Fibroblast of skin of right quadriceps (primary cell): ENCODE measurements around the gene TMPRSS11D.

Source experiments
- DNase-seq: peaks from one replicate; pipeline ENCODE4 v3.0.0-alpha.2; 2013

The TMPRSS11D gene

DNA sequence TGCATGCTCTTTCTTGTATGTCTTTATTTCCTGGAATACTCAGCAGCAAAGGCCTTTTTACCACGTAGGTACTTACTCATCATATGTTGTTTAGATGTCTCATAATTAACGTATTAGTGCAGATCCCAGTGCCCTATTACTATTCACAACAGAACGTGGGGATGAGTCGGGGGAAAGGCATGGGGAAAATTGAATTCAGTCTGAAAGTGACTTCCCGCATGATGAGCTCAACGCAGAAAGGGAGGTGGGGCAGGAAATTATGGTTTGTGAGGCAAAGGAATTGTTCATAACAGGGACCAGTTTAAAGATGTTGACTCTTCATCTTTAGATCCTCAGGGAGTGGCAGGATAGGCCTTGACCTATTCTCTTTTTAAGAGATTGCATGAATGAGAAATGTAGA is 2.0 kb upstream of the TMPRSS11D start:
- peak; percentile 97 for DNase-seq

DNA sequence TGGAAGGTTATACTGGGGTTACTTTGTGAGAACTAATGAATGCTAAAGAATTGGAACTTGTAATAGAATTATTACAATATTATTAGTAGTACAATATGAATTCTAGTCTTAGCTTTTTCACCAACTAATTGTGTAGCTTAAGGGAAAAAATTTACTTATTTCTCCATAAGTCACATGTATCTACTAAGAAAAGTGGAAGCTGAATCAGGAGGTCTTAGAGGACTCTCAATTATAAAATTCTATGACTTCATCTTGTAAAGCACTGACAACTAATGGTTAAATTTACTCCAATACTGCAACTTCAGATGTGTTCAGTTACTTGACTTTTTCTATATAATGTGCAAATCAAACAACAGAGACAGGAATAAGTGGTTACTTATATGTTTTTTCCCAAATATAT is 899 bp upstream of the TMPRSS11D start:
- no peak for DNase-seq

DNA sequence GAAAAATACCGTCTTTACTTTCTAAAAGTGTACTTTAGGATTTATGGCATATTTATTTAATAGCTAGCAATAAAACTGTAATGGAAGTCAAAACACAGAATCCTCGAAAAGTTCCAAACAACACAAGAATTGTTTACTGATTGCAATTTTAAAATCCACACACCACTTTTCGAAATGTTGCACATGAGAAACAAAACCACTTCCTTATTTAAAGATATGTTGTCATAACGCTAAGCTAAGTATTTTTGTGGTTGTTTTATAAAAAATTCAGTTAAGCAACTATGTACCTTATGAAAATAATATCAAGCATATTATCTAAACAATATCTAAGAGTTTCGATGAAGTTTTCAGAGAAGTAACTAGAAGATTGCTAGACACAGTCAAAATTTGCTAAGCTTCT is 344 bp downstream of the TMPRSS11D start:
- no peak for DNase-seq

DNA sequence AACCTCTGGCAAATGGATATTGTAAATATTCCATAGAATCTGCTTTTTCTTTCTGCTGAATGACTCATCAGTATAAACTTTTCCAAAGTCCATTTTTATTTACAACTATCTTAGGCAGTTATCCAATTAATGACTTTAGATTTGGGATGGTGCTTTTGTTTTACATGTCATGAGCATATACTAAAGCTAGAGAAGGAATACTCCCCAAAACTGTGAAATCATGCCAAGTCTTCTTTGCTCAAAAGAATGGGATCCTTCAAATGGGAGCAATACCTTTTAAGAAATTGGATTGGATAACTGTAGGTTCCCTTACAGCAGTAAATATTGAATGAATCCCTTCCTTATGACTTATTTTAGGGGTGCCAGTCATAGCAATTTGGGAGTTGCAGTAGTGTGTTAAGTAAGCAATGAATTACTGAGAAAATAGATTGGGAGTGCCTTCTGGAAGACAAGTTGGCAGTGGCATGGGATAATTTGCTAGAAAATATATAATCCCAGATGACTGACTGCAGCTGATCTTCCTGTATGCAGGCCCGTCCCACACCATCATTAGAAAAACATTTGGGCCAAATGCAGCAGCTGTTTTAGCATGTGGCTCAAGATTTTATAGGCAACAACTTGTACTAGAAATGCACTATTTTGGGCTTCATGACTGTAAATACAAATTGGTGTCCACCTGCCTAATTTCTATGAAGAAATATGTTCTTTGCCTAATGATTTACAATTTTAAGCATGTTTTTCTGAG is 2.8 kb downstream of the TMPRSS11D start:
- peak; percentile 6 for DNase-seq

DNA sequence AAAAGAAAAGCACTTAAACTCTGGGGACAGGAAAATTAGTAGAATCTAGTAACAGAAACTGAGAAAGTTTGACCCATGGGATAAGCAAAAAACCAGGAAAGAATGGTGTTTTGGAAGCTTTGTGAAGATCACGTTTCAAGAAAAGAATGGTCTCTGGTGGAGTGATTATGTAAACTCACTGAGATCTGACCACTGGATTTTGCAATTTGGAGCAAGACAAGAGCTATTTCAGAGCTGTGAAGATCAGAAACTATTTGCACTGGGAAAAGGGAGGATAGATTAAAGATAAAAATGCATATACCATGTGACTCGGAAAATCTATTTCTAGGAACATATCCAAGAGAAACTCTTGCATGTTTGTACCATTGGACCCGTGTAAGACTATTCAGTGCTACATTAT is 4.3 kb downstream of the TMPRSS11D start:
- peak; percentile 27 for DNase-seq

DNA sequence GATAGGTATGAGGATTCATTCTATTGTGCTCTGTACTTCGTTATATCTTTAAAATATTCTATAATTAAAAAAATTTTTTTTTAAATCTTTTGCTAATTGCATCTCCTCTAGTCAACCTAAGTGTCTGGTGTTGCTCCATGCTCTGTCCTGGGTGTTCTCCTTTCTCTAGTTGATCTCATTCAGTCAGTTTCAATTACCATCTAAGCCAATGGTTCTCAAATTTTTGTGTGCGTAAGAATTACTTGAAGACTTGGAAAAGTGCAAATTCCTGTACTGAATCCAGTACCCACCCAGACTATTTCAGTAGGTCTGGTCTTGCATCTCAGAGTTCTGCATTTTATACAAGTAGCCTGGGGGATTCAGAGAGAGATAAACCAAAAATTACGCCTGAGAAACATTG is 6.7 kb downstream of the TMPRSS11D start:
- no peak for DNase-seq

DNA sequence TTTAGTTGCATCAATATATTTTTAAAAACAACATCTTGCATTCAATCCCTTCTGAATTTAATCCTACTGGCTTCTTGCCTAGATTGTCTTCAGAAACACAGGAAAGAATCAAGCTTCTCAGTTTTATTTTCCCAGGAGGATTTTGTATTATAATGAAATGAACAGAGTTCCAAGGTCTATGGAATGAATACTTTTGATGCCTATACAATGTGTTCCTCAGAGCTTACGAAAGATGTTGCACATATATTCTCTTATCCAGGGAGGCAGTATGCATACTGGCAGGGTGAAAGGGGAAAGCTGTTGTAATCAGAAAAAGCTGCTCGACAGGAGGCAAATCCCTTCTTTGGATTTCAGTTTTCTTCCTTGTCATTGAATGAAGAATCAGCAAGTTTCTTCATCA is 8.8 kb downstream of the TMPRSS11D start:
- DNase-seq, result peak; percentile 66

DNA sequence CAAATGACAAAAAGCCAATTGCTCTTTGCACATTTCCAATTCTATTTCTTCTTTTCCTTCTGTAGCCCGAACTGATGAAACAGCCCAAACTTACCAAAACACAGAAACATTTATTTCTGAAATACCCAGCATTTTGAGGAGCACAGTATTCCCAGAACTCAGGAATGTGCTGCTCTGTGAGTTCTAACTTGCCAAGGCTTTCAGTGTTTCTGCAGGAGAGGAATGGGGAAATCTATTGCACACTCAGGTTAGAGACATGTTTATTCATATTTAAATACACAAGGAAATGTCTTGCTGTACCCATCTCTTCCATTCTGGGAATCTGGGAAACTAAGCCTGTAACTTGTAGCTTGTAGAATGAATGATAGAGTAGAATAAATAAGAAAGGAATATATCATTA is 10.7 kb downstream of the TMPRSS11D start:
- no peak for DNase-seq

DNA sequence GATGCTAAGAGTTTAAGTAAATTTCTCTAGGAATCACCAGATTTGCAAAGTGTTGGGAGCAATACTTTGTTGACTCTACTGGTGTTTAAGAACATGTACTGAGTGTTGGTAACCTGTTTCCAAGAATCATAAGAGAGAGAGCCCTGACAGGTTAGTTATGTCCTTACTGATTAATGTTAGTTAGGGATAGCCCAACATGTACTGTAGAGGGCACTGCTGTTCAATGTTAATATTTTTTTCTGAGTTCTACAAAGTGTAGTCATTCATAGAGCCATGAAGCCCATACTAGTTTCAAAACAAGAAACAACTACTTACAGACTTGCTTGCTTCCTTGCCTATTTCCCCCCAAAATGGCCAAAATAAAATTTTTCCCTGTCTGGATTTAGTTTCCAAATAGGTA is 11.9 kb downstream of the TMPRSS11D start:
- DNase-seq, result peak; percentile 48

DNA sequence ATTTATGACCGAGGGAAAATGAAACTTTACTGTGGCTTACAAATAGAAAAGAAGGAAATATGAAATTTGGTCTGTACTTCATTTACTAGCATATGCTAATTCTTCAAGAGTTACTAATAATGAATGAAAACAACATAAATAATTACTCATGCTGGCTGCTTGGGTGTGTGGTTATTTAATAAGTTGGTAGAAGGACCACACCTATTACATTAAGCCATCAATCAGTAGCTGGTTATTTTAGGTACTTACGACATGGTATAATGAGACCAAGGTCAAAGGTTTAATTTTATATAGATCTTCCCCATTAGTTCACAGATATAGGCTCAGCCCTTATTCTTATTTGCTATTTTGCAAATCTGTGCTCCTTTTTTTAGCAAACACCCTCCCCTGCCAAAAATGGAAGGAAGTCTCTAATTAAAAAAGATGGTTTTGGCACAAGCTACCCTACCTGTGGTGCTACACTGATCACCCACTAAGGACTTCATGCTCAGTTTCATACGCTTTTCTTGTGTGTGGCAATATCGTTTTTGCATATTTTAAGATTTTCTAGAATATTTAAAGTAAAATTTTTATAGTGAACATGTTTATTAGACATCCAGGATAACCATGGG is 14.1 kb downstream of the TMPRSS11D start:
- no peak for DNase-seq

DNA sequence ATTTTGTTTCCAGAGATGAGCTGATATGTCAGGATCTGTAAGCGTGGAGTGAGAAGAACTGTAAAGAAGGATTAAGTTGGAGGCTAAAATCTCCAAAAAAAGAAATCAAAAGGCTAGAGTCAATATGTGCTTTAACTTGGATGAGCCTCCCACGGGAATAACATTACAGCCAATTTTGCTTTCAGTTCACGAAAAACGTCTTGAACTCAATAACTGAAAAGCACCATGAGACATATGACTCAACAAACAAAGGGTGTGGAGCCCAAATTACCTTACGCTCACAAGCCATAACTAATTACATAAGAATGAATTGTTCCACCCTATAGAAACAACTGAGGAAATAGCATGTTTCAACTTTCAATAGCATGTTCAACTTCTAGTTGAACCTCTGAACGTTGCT is 22.3 kb downstream of the TMPRSS11D start:
- no peak for DNase-seq

DNA sequence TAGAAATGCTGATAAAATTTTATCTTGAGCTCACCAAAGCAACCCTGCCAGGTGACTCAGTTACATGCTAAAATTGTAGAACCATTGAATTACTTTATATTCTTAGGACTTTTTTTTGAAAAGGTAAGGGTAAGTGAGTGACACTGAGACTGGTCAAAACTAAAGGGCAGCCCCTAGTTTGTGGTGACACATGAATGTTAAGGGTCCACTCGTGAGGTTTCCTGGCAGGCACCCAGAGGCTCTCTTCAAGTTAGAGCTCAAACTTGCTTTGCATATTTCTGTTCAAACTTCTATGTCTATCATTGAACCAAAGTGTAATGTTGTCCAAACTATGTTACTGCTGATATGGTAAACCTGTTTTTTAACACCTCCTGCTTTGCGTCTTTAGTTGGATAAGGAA is 30.5 kb downstream of the TMPRSS11D start:
- DNase-seq, result no peak

DNA sequence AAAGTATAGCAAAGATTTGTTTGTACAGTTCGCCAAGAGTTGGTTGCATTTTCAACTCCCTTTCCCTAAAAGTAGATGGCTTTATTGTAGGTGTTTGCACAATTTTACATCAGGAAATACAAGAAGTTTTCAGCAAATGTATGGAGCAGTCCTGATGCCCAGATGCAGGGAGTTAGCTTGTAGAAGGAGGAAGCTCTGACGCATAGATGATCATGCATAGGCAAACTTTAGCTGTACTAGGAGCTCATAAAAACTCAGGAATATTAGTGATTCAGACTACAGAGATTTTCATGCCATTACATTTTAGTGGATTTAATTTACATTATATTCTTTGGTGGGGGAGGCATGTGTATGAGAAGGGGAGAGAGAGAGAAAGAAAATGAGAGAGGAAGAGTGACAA is 62.9 kb downstream of the TMPRSS11D start:
- DNase-seq, result no peak

DNA sequence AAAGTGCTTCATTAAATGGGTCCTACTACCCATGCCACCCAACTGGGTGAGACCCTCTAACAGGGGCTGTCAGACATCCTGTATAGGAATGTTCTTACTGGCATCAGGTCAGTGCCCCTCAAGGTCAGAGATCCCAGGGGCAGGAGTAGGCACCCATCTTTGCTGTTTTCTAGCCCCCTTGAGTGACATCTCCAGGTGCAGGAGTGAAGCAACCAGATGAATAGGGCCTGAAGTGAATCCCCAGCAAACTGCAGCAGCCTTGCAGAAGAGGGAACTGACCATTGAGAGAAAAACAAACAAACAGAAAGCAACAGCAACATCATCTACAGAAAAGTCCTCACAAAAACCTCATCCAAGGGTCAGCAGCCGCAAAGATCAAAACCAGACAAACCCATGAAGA is 73.8 kb downstream of the TMPRSS11D start:
- no peak for DNase-seq

DNA sequence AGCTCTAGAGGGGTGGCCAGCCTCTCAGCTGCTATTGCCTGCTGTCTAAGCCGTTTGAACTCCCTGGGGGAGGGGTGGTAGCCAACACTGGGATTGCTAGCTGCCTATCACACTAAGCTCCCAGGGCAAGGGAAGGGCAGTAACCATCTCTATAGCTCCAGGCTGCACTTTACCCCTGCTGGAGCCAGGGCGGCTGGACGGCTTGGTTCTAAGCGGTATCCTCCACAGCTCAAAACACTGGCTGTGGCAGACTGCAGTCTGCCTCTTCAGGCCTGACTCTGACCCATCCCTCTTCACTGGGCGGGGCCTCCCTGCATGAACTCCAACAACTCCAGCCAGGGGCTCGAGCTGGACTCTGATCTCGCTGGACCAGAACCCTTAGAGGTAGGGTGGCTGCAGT is 74.3 kb downstream of the TMPRSS11D start:
- DNase-seq, result no peak

DNA sequence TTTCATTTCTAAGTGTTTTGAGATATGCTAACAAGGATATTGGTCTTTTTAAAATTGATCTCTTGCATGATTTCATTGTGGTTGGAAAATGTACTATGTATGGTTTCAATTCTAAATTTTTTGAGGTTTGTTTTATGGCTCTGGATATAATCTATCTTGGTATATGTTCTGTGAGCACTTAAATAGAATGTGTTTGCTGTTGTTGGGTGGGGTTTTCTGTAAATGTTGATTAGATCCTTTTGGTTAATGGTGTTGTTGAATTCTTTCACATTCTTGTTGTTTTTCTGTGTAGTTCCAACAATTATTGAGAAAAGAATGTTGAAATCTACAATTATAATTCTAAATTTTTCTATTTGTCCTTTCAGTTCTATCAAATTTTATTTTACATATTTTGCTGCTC is 87.0 kb downstream of the TMPRSS11D start:
- DNase-seq, result no peak

DNA sequence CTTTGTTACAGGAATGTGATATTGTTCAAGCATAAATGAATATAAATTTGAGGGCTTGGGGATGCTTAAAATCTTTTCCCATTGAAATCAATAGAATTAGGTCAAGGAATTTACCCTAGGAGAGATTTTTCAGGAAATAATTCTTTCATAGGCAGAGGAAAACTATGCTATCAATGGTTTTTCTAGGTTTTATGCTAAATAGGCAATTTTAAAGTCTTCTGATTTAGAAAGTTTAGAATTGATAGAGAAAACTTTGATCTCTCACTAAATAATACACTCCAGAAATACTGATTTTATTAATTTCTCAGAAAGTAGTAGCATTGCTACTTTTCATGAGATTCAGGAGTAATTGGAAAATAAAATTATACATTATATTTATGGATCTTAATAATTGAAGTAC is 93.1 kb downstream of the TMPRSS11D start:
- no peak for DNase-seq

DNA sequence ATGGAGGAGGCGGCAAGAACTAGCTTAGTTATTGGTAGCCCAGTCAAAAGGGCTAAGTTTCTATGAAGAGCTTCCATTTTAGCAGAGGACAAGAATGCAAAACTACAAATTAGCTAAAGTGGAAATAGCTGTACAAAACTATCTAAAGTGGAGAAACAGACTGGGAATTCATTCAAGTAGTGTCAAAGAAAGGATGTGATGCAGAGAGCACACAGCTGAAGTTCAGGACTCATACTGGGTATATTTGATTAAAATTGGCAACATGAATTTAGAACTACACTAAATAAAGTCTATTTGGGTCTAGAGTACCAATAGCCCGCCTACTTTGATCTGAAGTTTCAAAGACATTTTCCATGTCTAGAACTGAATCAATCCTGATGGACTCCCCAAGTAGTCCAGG is 96.5 kb downstream of the TMPRSS11D start:
- DNase-seq, result no peak

DNA sequence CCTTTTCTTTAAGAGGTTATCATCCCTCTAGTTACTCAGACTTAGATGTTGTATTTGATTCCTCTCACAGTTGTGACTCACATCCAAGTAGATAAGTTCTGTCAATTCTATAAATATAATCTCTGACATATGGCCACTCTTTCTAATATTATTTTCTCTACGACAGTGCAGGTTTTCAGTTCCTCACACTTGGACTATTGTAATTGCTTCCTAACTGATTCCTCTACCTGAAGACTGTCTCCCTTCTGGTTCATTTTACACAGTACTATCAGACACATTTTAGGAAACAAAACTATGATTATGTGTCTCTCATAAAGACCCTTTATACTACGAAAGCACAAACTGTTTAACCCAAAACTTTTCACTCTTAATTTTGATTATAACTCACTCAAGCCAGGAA is 98.3 kb downstream of the TMPRSS11D start:
- DNase-seq, result no peak

DNA sequence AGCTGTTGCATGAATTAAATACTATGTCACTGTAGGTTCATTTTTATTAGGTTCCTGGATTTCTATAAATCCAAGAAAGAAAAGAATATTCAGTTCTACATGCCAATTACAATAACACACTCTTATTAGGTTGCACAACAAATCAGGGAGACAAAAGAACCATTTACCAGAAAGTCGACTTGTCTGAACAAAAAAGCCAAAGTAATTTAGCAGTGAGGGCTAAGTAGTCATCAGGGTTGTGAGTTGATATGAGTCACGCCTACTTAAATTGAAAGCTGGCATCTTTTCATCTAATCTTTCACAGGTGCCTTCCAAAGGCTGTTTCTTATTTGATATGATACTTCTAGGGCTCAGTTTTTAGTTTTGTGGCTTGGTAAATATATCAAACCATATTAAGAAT is 104.2 kb downstream of the TMPRSS11D start:
- DNase-seq, result no peak

DNA sequence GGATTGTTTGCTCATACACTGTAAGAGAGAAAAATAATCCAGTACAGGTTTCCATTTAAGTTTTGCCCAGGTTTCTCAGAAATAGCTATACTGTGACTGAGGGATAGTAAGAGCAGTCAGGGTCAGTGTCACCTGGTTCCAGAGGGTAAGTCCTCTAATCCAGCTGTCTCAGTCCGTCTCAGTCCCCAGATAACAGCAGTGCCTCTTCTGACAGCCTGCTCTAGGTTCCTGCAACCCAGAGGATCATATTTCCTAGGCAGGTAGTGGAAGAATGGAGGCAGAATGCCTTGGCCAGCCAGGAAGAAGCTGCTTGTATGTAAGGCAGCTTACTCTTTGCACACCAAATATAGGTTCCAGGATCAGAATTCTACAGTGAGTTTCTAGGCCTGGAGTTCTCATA is 107.1 kb downstream of the TMPRSS11D start:
- DNase-seq, result no peak
